HepG2 (cell line): Measurements from ENCODE around the gene SS18L1. TPM values are rescaled to one million over a fixed set of nuclear protein-coding genes. Genes with fewer than 3 reads are reported as not detected.
A peak's percentile ranks its signal among the peaks of the same experiment; 100 is the strongest.

Source experiments
- EZH2 ChIP-seq: conservative IDR thresholded peaks from 2 replicates; pipeline ENCODE4 v1.6.1; 2012; ENCODE audit warnings: mild to moderate bottlenecking, low read depth, low read length, moderate library complexity
- FOXO1 ChIP-seq: sonication (generic); formaldehyde crosslinking; IDR thresholded peaks from 2 replicates; pipeline ENCODE4 v1.4.0; 2020; ENCODE audit warnings: missing genetic modification reagents
- HIVEP1 ChIP-seq: sonication (generic); formaldehyde crosslinking; IDR thresholded peaks from 2 replicates; pipeline ENCODE4 v1.4.0; 2020; ENCODE audit warnings: mild to moderate bottlenecking, missing genetic modification reagents
- HMG20B ChIP-seq: conservative IDR thresholded peaks from 2 replicates; pipeline ENCODE4 v1.6.1; 2016; ENCODE audit warnings: missing genetic modification reagents, missing compliant biosample characterization
- HNRNPL ChIP-seq: fragments of 200-400 bp; formaldehyde crosslinking; IDR thresholded peaks from 2 replicates; pipeline ENCODE4 v1.6.1; 2017; ENCODE audit warnings: mild to moderate bottlenecking, low read depth, low read length
- KLF15 ChIP-seq: sonication (generic); formaldehyde crosslinking; IDR thresholded peaks from 2 replicates; pipeline ENCODE4 v1.8.1; 2023; ENCODE audit warnings: borderline replicate concordance, mild to moderate bottlenecking, inconsistent platforms, missing genetic modification reagents, mixed read lengths
- MAFG ChIP-seq: sonication (generic); formaldehyde crosslinking; IDR thresholded peaks from 2 replicates; pipeline ENCODE4 v1.5.1; 2020; ENCODE audit warnings: mild to moderate bottlenecking, missing genetic modification reagents
- MEF2D ChIP-seq: sonication (generic); formaldehyde crosslinking; IDR thresholded peaks from 2 replicates; pipeline ENCODE4 v1.5.1; 2020; ENCODE audit warnings: mild to moderate bottlenecking, missing genetic modification reagents
- MXI1 ChIP-seq: IDR thresholded peaks from 3 replicates; pipeline ENCODE4 v1.6.1; 2012; ENCODE audit warnings: low read depth, low read length, inconsistent platforms, borderline replicate concordance
- NFE2L2 ChIP-seq: fragments of 150-350 bp; IDR thresholded peaks from 2 replicates; pipeline ENCODE4 v1.6.1; 2014; ENCODE audit warnings: low read length
- PHF20 ChIP-seq: sonication (generic); formaldehyde crosslinking; IDR thresholded peaks from 2 replicates; pipeline ENCODE4 v1.5.0; 2020; ENCODE audit warnings: mild to moderate bottlenecking, missing genetic modification reagents
- RBM22 ChIP-seq: fragments of 200-400 bp; formaldehyde crosslinking; optimal IDR thresholded peaks from 2 replicates; pipeline ENCODE3; 2017; ENCODE audit warnings: mild to moderate bottlenecking, low read length, moderate library complexity
- SIN3B ChIP-seq: fragments of 150-350 bp; IDR thresholded peaks from 2 replicates; pipeline ENCODE4 v1.6.1; 2014; ENCODE audit warnings: low read length
- SMC3 ChIP-seq: IDR thresholded peaks from 2 replicates; pipeline ENCODE4 v1.6.1; 2011; ENCODE audit warnings: low read length, improper control_type of control experiment
- SNAPC5 ChIP-seq: sonication (generic); formaldehyde crosslinking; IDR thresholded peaks from 2 replicates; pipeline ENCODE4 v1.8.1; 2023; ENCODE audit warnings: mild to moderate bottlenecking, missing genetic modification reagents, borderline replicate concordance
- ZFX ChIP-seq: sonication (generic); formaldehyde crosslinking; IDR thresholded peaks from 2 replicates; pipeline ENCODE4 v1.4.0; 2020; ENCODE audit warnings: mild to moderate bottlenecking, low read depth, missing genetic modification reagents, moderate library complexity
- ZNF121 ChIP-seq: sonication (generic); formaldehyde crosslinking; IDR thresholded peaks from 2 replicates; pipeline ENCODE4 v1.5.0; 2020; ENCODE audit warnings: mild to moderate bottlenecking, missing genetic modification reagents
- ZNF138 ChIP-seq: sonication (generic); formaldehyde crosslinking; IDR thresholded peaks from 2 replicates; pipeline ENCODE4 v1.5.0; 2020; ENCODE audit warnings: mild to moderate bottlenecking, low read depth, missing genetic modification reagents
- ZNF20 ChIP-seq: sonication (generic); formaldehyde crosslinking; IDR thresholded peaks from 2 replicates; pipeline ENCODE4 v1.4.0; 2020; ENCODE audit warnings: mild to moderate bottlenecking, moderate library complexity, missing genetic modification reagents
- ZNF773 ChIP-seq: sonication (generic); formaldehyde crosslinking; IDR thresholded peaks from 2 replicates; pipeline ENCODE4 v1.4.0; 2020; ENCODE audit warnings: missing genetic modification reagents, borderline replicate concordance
- ZNF83 ChIP-seq: sonication (generic); formaldehyde crosslinking; IDR thresholded peaks from 2 replicates; pipeline ENCODE4 v1.4.0; 2020; ENCODE audit warnings: missing genetic modification reagents, mild to moderate bottlenecking, borderline replicate concordance
- polyA plus RNA-seq, 8 experiments: library from polyadenylated mRNA; depleted of rRNA in 3 of 8; stranded (reverse) in 7 of 8; unstranded in 1 of 8; fragments of >200 nt; fragmentation: Illumina TruSeq in 4 of 8; extraction: Trizol in 4 of 8; gene quantifications; 2 replicates each; pipeline versions ENCODE4 v1.2.1 to v1.2.3, GENCODE V29; 2011 to 2016; ENCODE audit warnings: low read depth in 4 of 8, missing spikeins in 1 of 8, mixed read lengths in 1 of 8; ENCODE audit not compliant: insufficient read depth in 1 of 8
- total RNA-seq, 5 experiments: library from RNA; depleted of rRNA; stranded (reverse); fragments of >200 nt; fragmentation: Illumina TruSeq; extraction: Trizol; gene quantifications; 2 replicates each; pipeline ENCODE4 v1.2.3, GENCODE V29; 2016; ENCODE audit warnings: low read depth in 1 of 5
- TF ChIP-seq, protein P1 (sequence below): sonication (generic); formaldehyde crosslinking; IDR thresholded peaks from 2 replicates; pipeline ENCODE4 v1.4.0; 2020; ENCODE audit warnings: missing genetic modification reagents
- TF ChIP-seq, protein P2 (sequence below): IDR thresholded peaks from 2 replicates; pipeline ENCODE4 v1.6.1; 2016
- TF ChIP-seq, protein P3 (sequence below): sonication (generic); formaldehyde crosslinking; IDR thresholded peaks from 2 replicates; pipeline ENCODE4 v1.5.1; 2020; ENCODE audit warnings: missing genetic modification reagents, mild to moderate bottlenecking, borderline replicate concordance

The SS18L1 gene
- total and polyA plus RNA-seq, 2 of the 13 experiments (the other 11 are each of a cell fraction or from before 2014, with no cell fraction given) = 17.8 to 27.6 TPM

- TF ChIP-seq, protein P1, sequence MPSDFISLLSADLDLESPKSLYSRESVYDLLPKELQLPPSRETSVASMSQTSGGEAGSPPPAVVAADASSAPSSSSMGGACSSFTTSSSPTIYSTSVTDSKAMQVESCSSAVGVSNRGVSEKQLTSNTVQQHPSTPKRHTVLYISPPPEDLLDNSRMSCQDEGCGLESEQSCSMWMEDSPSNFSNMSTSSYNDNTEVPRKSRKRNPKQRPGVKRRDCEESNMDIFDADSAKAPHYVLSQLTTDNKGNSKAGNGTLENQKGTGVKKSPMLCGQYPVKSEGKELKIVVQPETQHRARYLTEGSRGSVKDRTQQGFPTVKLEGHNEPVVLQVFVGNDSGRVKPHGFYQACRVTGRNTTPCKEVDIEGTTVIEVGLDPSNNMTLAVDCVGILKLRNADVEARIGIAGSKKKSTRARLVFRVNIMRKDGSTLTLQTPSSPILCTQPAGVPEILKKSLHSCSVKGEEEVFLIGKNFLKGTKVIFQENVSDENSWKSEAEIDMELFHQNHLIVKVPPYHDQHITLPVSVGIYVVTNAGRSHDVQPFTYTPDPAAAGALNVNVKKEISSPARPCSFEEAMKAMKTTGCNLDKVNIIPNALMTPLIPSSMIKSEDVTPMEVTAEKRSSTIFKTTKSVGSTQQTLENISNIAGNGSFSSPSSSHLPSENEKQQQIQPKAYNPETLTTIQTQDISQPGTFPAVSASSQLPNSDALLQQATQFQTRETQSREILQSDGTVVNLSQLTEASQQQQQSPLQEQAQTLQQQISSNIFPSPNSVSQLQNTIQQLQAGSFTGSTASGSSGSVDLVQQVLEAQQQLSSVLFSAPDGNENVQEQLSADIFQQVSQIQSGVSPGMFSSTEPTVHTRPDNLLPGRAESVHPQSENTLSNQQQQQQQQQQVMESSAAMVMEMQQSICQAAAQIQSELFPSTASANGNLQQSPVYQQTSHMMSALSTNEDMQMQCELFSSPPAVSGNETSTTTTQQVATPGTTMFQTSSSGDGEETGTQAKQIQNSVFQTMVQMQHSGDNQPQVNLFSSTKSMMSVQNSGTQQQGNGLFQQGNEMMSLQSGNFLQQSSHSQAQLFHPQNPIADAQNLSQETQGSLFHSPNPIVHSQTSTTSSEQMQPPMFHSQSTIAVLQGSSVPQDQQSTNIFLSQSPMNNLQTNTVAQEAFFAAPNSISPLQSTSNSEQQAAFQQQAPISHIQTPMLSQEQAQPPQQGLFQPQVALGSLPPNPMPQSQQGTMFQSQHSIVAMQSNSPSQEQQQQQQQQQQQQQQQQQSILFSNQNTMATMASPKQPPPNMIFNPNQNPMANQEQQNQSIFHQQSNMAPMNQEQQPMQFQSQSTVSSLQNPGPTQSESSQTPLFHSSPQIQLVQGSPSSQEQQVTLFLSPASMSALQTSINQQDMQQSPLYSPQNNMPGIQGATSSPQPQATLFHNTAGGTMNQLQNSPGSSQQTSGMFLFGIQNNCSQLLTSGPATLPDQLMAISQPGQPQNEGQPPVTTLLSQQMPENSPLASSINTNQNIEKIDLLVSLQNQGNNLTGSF (CRISPR knock-in tag) = no peak
- peak; percentile 71 for TF ChIP-seq MEF2D (CRISPR knock-in tag)
- TF ChIP-seq, protein P2, sequence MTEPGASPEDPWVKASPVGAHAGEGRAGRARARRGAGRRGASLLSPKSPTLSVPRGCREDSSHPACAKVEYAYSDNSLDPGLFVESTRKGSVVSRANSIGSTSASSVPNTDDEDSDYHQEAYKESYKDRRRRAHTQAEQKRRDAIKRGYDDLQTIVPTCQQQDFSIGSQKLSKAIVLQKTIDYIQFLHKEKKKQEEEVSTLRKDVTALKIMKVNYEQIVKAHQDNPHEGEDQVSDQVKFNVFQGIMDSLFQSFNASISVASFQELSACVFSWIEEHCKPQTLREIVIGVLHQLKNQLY (CRISPR knock-in tag) = peak; percentile 50; the same call in 1 of the 2 replicates
- peak; percentile 63 for TF ChIP-seq SMC3
- TF ChIP-seq FOXO1 (CRISPR knock-in tag) = peak; percentile 59; the same call in 1 of the 2 replicates
- TF ChIP-seq ZNF121 (CRISPR knock-in tag) = peak; percentile 41; the same call in 1 of the 2 replicates
- TF ChIP-seq PHF20 (CRISPR knock-in tag) = no peak
- TF ChIP-seq, protein P3, sequence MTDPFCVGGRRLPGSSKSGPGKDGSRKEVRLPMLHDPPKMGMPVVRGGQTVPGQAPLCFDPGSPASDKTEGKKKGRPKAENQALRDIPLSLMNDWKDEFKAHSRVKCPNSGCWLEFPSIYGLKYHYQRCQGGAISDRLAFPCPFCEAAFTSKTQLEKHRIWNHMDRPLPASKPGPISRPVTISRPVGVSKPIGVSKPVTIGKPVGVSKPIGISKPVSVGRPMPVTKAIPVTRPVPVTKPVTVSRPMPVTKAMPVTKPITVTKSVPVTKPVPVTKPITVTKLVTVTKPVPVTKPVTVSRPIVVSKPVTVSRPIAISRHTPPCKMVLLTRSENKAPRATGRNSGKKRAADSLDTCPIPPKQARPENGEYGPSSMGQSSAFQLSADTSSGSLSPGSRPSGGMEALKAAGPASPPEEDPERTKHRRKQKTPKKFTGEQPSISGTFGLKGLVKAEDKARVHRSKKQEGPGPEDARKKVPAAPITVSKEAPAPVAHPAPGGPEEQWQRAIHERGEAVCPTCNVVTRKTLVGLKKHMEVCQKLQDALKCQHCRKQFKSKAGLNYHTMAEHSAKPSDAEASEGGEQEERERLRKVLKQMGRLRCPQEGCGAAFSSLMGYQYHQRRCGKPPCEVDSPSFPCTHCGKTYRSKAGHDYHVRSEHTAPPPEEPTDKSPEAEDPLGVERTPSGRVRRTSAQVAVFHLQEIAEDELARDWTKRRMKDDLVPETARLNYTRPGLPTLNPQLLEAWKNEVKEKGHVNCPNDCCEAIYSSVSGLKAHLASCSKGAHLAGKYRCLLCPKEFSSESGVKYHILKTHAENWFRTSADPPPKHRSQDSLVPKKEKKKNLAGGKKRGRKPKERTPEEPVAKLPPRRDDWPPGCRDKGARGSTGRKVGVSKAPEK (CRISPR knock-in tag) = no peak; the same call in 1 of the 2 replicates
- TF ChIP-seq RBM22 = peak; percentile 97
- no peak for TF ChIP-seq KLF15 (CRISPR knock-in tag)
- peak; percentile 45; the same call in 1 of the 2 replicates for TF ChIP-seq ZFX
- TF ChIP-seq SNAPC5 = no peak
- no peak for TF ChIP-seq SIN3B
- no peak for TF ChIP-seq ZNF20
- no peak for TF ChIP-seq MAFG (CRISPR knock-in tag)
- TF ChIP-seq HIVEP1 (CRISPR knock-in tag) = no peak
- peak; percentile 58; the same call in 1 of the 2 replicates for TF ChIP-seq HNRNPL
- no peak for TF ChIP-seq ZNF773 (CRISPR knock-in tag)
- TF ChIP-seq ZNF83 (CRISPR knock-in tag) = no peak
- no peak for TF ChIP-seq EZH2
- TF ChIP-seq NFE2L2 = peak; percentile 40; the same call in 1 of the 2 replicates
- TF ChIP-seq MXI1 = peak; percentile 73; the same call in 1 of the 3 replicates
- no peak for TF ChIP-seq ZNF138
- TF ChIP-seq HMG20B (CRISPR knock-in tag) = no peak
Measured at GRCh38 chr20:62134735-62135231, 8.8 kb upstream of the SS18L1 start (continued).
